ES-I3 (cell line): ENCODE results near the gene PPP4R1.
"Not testable (repeated sequence)": the region's sequence is repeated elsewhere in the genome, so short reads cannot be mapped to it uniquely, and the experiment has no call there.

Experiments
- H3K36me3 ChIP-seq: 2 replicates; pipeline ENCODE4 v1.6.1; 2013; ENCODE audit warnings: mild to moderate bottlenecking, low read length, control low read depth, moderate library complexity; ENCODE audit not compliant: insufficient read depth
- H3K4me1 ChIP-seq: 2 replicates; pipeline ENCODE4 v1.6.1; 2013; ENCODE audit warnings: mild to moderate bottlenecking, control low read depth, low read length; ENCODE audit not compliant: insufficient read depth
- H3K9ac ChIP-seq: 2 replicates; pipeline ENCODE4 v1.6.1; 2013; ENCODE audit warnings: low read depth, mild to moderate bottlenecking, low read length, moderate library complexity
- H3K9me3 ChIP-seq: 2 replicates; pipeline ENCODE4 v1.6.1; 2013; ENCODE audit warnings: mild to moderate bottlenecking, low read length, moderate library complexity; ENCODE audit not compliant: control insufficient read depth, insufficient read depth

The PPP4R1 gene

GRCh38 chr18:9642799-9643462 is 28.6 kb upstream of the PPP4R1 start:
- H3K9ac ChIP-seq, result no peak overlapping the region
- no peaks in the 10 kb centered on the region for H3K36me3 ChIP-seq
- H3K9me3 ChIP-seq, result no peaks in the 10 kb centered on the region
- H3K4me1 ChIP-seq, result peaks cover 38% of the 10 kb centered on the region

- not testable (repeated sequence) for H3K9me3 ChIP-seq, H3K36me3 ChIP-seq, H3K9ac ChIP-seq
- peaks cover 32% of the 10 kb centered on the region for H3K4me1 ChIP-seq
Measured at GRCh38 chr18:9641081-9641480, 26.7 kb upstream of the PPP4R1 start.

- Histone ChIP-seq H3K9me3 (peaks cover 6% of the 10 kb centered on the region; the same call in 1 of the 2 replicates), H3K9ac (no peak overlapping the region), H3K4me1 (peaks cover 18% of the 10 kb centered on the region; the same call in 1 of the 2 replicates), H3K36me3 (no peaks in the 10 kb centered on the region)
Measured at GRCh38 chr18:9638886-9639285, 24.5 kb upstream of the PPP4R1 start.

GRCh38 chr18:9637036-9637767 is 22.8 kb upstream of the PPP4R1 start:
- H3K9me3 ChIP-seq, result peaks cover 6% of the 10 kb centered on the region; the same call in 1 of the 2 replicates
- peaks cover 15% of the 10 kb centered on the region for H3K4me1 ChIP-seq
- H3K36me3 ChIP-seq, result no peaks in the 10 kb centered on the region
- no peak overlapping the region for H3K9ac ChIP-seq

- peaks cover 6% of the 10 kb centered on the region; the same call in 1 of the 2 replicates for H3K9me3 ChIP-seq
- H3K36me3 ChIP-seq, result no peaks in the 10 kb centered on the region
- H3K4me1 ChIP-seq, result peaks cover 15% of the 10 kb centered on the region
- H3K9ac ChIP-seq, result no peak overlapping the region
Measured at GRCh38 chr18:9634856-9635255, 20.5 kb upstream of the PPP4R1 start.

- no peak overlapping the region for H3K9ac ChIP-seq
- H3K9me3 ChIP-seq, result peaks cover 6% of the 10 kb centered on the region; the same call in 1 of the 2 replicates
- no peaks in the 10 kb centered on the region for H3K36me3 ChIP-seq
Measured at GRCh38 chr18:9631814-9632496, 17.6 kb upstream of the PPP4R1 start.

GRCh38 chr18:9630444-9630843 is 16.1 kb upstream of the PPP4R1 start:
- Histone ChIP-seq H3K4me1 (peaks cover 15% of the 10 kb centered on the region), H3K9me3 (peaks cover 6% of the 10 kb centered on the region; the same call in 1 of the 2 replicates), H3K36me3 (no peaks in the 10 kb centered on the region), H3K9ac (no peak overlapping the region)

More at GRCh38 chr18:9631814-9632496, 17.6 kb upstream of the PPP4R1 start:
- H3K4me1 ChIP-seq, result peaks cover 13% of the 10 kb centered on the region

GRCh38 chr18:9629709-9630108 is 15.3 kb upstream of the PPP4R1 start:
- H3K9me3 ChIP-seq, result no peaks in the 10 kb centered on the region
- H3K36me3 ChIP-seq, result no peaks in the 10 kb centered on the region
- H3K9ac ChIP-seq, result no peak overlapping the region
- H3K4me1 ChIP-seq, result peaks cover 17% of the 10 kb centered on the region

- no peak overlapping the region for H3K9ac ChIP-seq
- H3K4me1 ChIP-seq, result peaks cover 17% of the 10 kb centered on the region
- H3K36me3 ChIP-seq, result no peaks in the 10 kb centered on the region
- no peaks in the 10 kb centered on the region for H3K9me3 ChIP-seq
Measured at GRCh38 chr18:9628984-9629383, 14.6 kb upstream of the PPP4R1 start.

- no peak overlapping the region for H3K9ac ChIP-seq
- H3K9me3 ChIP-seq, result no peaks in the 10 kb centered on the region
- H3K4me1 ChIP-seq, result peaks cover 17% of the 10 kb centered on the region
- no peaks in the 10 kb centered on the region for H3K36me3 ChIP-seq
Measured at GRCh38 chr18:9627642-9628041, 13.3 kb upstream of the PPP4R1 start.

- Histone ChIP-seq H3K9me3 (no peaks in the 10 kb centered on the region), H3K4me1 (peaks cover 25% of the 10 kb centered on the region), H3K36me3 (no peaks in the 10 kb centered on the region), H3K9ac (no peak overlapping the region)
Measured at GRCh38 chr18:9619990-9620389, 5.6 kb upstream of the PPP4R1 start.

GRCh38 chr18:9619545-9619944 is 5.2 kb upstream of the PPP4R1 start:
- H3K9ac ChIP-seq, result no peak overlapping the region
- H3K36me3 ChIP-seq, result no peaks in the 10 kb centered on the region
- peaks cover 25% of the 10 kb centered on the region for H3K4me1 ChIP-seq

GRCh38 chr18:9619056-9619455 is 4.7 kb upstream of the PPP4R1 start:
- H3K9ac ChIP-seq, result no peak overlapping the region
- no peaks in the 10 kb centered on the region for H3K9me3 ChIP-seq
- H3K4me1 ChIP-seq, result peaks cover 25% of the 10 kb centered on the region
- no peaks in the 10 kb centered on the region for H3K36me3 ChIP-seq

More at GRCh38 chr18:9619545-9619944, 5.2 kb upstream of the PPP4R1 start:
- H3K9me3 ChIP-seq, result no peaks in the 10 kb centered on the region

- no peaks in the 10 kb centered on the region for H3K9me3 ChIP-seq
- no peak overlapping the region for H3K9ac ChIP-seq
- peaks cover 25% of the 10 kb centered on the region for H3K4me1 ChIP-seq
- H3K36me3 ChIP-seq, result no peaks in the 10 kb centered on the region
Measured at GRCh38 chr18:9617006-9617542, 2.7 kb upstream of the PPP4R1 start.
